Activated CD8-positive, alpha-beta T cell treated with anti-CD3 and anti-CD28 coated beads for 36 hours (primary cell): Measurements from ENCODE around the gene WWC2. TPM values are rescaled to one million over a fixed set of nuclear protein-coding genes. Genes with fewer than 3 reads are reported as not detected.

Experiments
- ATAC-seq: fragments of 200-7000 bp; cut with Tn5 transposase; one replicate; pipeline ENCODE4 v1.10.0; 2021; ENCODE audit warnings: mild to moderate bottlenecking, moderate library complexity
- CTCF ChIA-PET: fragments of 350-600 bp; sonication (Branson Sonifier 250); formaldehyde crosslinking; loops from one replicate; lab custom pipeline; 2021; ENCODE audit warnings: antibody characterized with exemption; lab: Charles Lee
- POLR2A ChIA-PET: fragments of 350-600 bp; sonication (Branson Sonifier 250); formaldehyde crosslinking; loops from one replicate; lab custom pipeline; 2021; ENCODE audit warnings: antibody characterized with exemption; lab: Charles Lee
- DNase-seq: peaks from one replicate; pipeline ENCODE4 v3.0.0-alpha.2; 2020
- H3K27ac Mint-ChIP-seq: one replicate; pipeline ENCODE4 v1.8.0; 2021; ENCODE audit warnings: mild to moderate bottlenecking, mixed read lengths
- H3K27me3 Mint-ChIP-seq: one replicate; pipeline ENCODE4 v1.8.0; 2021; ENCODE audit warnings: mixed read lengths
- H3K36me3 Mint-ChIP-seq: one replicate; pipeline ENCODE4 v1.8.0; 2021; ENCODE audit warnings: low read depth, mixed read lengths
- H3K4me1 Mint-ChIP-seq: one replicate; pipeline ENCODE4 v1.8.0; 2021; ENCODE audit warnings: low read depth, mixed read lengths
- H3K4me3 Mint-ChIP-seq: one replicate; pipeline ENCODE4 v1.8.0; 2021; ENCODE audit warnings: mild to moderate bottlenecking, moderate library complexity, mixed read lengths
- H3K9me3 Mint-ChIP-seq: one replicate; pipeline ENCODE4 v1.8.0; 2021; ENCODE audit warnings: mixed read lengths
- CTCF ChIP-seq: fragments of 200-600 bp; IDR thresholded peaks from one replicate; pipeline ENCODE4 v1.8.0; 2022; ENCODE audit warnings: antibody characterized with exemption, mild to moderate bottlenecking
- intact Hi-C: fragments of 100-400 bp; cut with micrococcal nuclease; formaldehyde crosslinking; loops from one replicate; pipeline ENCODE4 v1.10.0; 2022
- total RNA-seq, 2 experiments: library from RNA; stranded (reverse); gene quantifications; one replicate each; pipeline ENCODE4 v1.2.3, GENCODE V29; 2021

Gene WWC2
- total RNA-seq, 2 experiments from 2014 or later = 1.9 TPM

- no peak for TF ChIP-seq CTCF
- ChIA-PET POLR2A (no interaction called here), CTCF (no interaction called here)
- Mint-ChIP-seq H3K36me3 (no peaks in the 10 kb centered on the region), H3K4me3 (no peak overlapping the region), H3K4me1 (peaks cover 3% of the 10 kb centered on the region), H3K27ac (no peak overlapping the region), H3K9me3 (no peaks in the 10 kb centered on the region), H3K27me3 (peaks cover 6% of the 10 kb centered on the region)
- intact Hi-C loops = no loop called here
- DNase-seq = no peak
- ATAC-seq = no peak
Measured at GRCh38 chr4:183355405-183355804, 256.3 kb downstream of the WWC2 start.

GRCh38 chr4:183356173-183356830 lies 257.2 kb downstream of the WWC2 start:
- Mint-ChIP-seq H3K27ac (no peak overlapping the region), H3K4me3 (no peak overlapping the region), H3K4me1 (no peaks in the 10 kb centered on the region), H3K27me3 (no peaks in the 10 kb centered on the region), H3K36me3 (no peaks in the 10 kb centered on the region), H3K9me3 (no peaks in the 10 kb centered on the region)
- POLR2A ChIA-PET = no interaction called here
- intact Hi-C loops = no loop called here
- CTCF ChIA-PET = no interaction called here
- TF ChIP-seq CTCF = no peak
- no peak for DNase-seq
- ATAC-seq = no peak

- Mint-ChIP-seq H3K4me3 (no peak overlapping the region), H3K4me1 (no peaks in the 10 kb centered on the region), H3K27me3 (no peaks in the 10 kb centered on the region), H3K9me3 (no peaks in the 10 kb centered on the region), H3K36me3 (no peaks in the 10 kb centered on the region), H3K27ac (no peak overlapping the region)
- intact Hi-C loops = no loop called here
- DNase-seq (no peak), ATAC-seq (no peak)
- ChIA-PET CTCF (no interaction called here), POLR2A (no interaction called here)
- TF ChIP-seq CTCF = no peak
Measured at GRCh38 chr4:183356931-183357675, 258.0 kb downstream of the WWC2 start.

GRCh38 chr4:183358215-183358755 lies 259.2 kb downstream of the WWC2 start:
- Mint-ChIP-seq H3K36me3 (no peaks in the 10 kb centered on the region), H3K4me3 (no peak overlapping the region), H3K27me3 (no peaks in the 10 kb centered on the region), H3K27ac (no peak overlapping the region), H3K9me3 (no peaks in the 10 kb centered on the region), H3K4me1 (no peaks in the 10 kb centered on the region)
- DNase-seq (no peak), ATAC-seq (no peak)
- intact Hi-C loops = no loop called here
- CTCF ChIA-PET = no interaction called here
- TF ChIP-seq CTCF = no peak
- POLR2A ChIA-PET = interaction anchor here (1.3 kb wide), 1 partner anchor 11 kb away, joined by 3 read pairs; no protein-coding TSS in a partner anchor
